ENCODE measurements around the gene TTC23. TPM values are rescaled to one million over a fixed set of nuclear protein-coding genes. Genes with fewer than 3 reads are reported as not detected.

TTC23 gene
- total RNA-seq, 4 donors from 2014 or later: 14.7 to 25.3 (median 19.3) TPM

- no peak overlapping the region for H3K27ac ChIP-seq (replicated peaks in 1 of 4)
- no peaks in the 10 kb centered on the region for H3K27me3 ChIP-seq
- no peak overlapping the region for H3K4me3 ChIP-seq
- H3K4me1 ChIP-seq: no peaks in the 10 kb centered on the region
- no peak for DNase-seq (ENCODE audit: extremely low spot score)
- TF ChIP-seq POLR2AphosphoS5 (IDR thresholded peaks at IDR 0.05): no peak
- TF ChIP-seq CTCF (IDR thresholded peaks at IDR 0.05): no peak
- no peak for TF ChIP-seq POLR2A (IDR thresholded peaks at IDR 0.05; ENCODE audit: low read depth)
- TF ChIP-seq EP300 (IDR thresholded peaks at IDR 0.05): no peak
- intact Hi-C loops (cut with DNase I): no loop called here
- no peaks in the 10 kb centered on the region for H3K9me3 ChIP-seq
- H3K36me3 ChIP-seq: peaks cover 0 to 18% (median 9%) of the 10 kb centered on the region in 4 donors
- 99% methylated on average over 2 of the region's 2 CpGs for WGBS
Measured at GRCh38 chr15:99232740-99233139, 16.6 kb downstream of the TTC23 start.

GRCh38 chr15:99230867-99231266 lies 18.5 kb downstream of the TTC23 start:
- WGBS: 95% methylated on average over 4 of the region's 4 CpGs
- TF ChIP-seq CTCF (IDR thresholded peaks at IDR 0.05): no peak
- TF ChIP-seq EP300 (IDR thresholded peaks at IDR 0.05): no peak
- no peak for TF ChIP-seq POLR2A (IDR thresholded peaks at IDR 0.05; ENCODE audit: low read depth)
- no peak for TF ChIP-seq POLR2AphosphoS5 (IDR thresholded peaks at IDR 0.05)
- intact Hi-C loops (cut with DNase I): no loop called here

GRCh38 chr15:99228120-99228770 lies 21.1 kb downstream of the TTC23 start:
- H3K27ac ChIP-seq (replicated peaks in 1 of 4): no peak overlapping the region

More at GRCh38 chr15:99230867-99231266, 18.5 kb downstream of the TTC23 start:
- Histone ChIP-seq H3K36me3 (peaks cover 0 to 32% (median 19%) of the 10 kb centered on the region in 4 donors), H3K9me3 (no peaks in the 10 kb centered on the region), H3K27ac (replicated peaks in 1 of 4) (no peak overlapping the region), H3K4me1 (no peaks in the 10 kb centered on the region), H3K4me3 (no peak overlapping the region), H3K27me3 (no peaks in the 10 kb centered on the region)
- no peak for DNase-seq (ENCODE audit: extremely low spot score)

GRCh38 chr15:99226802-99227201 lies 22.6 kb downstream of the TTC23 start:
- Histone ChIP-seq H3K4me3 (no peak overlapping the region), H3K27ac (replicated peaks in 1 of 4) (no peak overlapping the region), H3K4me1 (no peaks in the 10 kb centered on the region), H3K27me3 (no peaks in the 10 kb centered on the region), H3K36me3 (peaks cover 3 to 66% (median 51%) of the 10 kb centered on the region in 4 donors), H3K9me3 (no peaks in the 10 kb centered on the region)
- 60% methylated on average over 3 of the region's 3 CpGs for WGBS
- no peak for TF ChIP-seq EP300 (IDR thresholded peaks at IDR 0.05)
- no peak for TF ChIP-seq CTCF (IDR thresholded peaks at IDR 0.05)
- TF ChIP-seq POLR2A (IDR thresholded peaks at IDR 0.05; ENCODE audit: low read depth): no peak
- TF ChIP-seq POLR2AphosphoS5 (IDR thresholded peaks at IDR 0.05): no peak
- DNase-seq (ENCODE audit: extremely low spot score): no peak
- intact Hi-C loops (cut with DNase I): no loop called here

More at GRCh38 chr15:99228120-99228770, 21.1 kb downstream of the TTC23 start:
- Histone ChIP-seq H3K27me3 (no peaks in the 10 kb centered on the region), H3K9me3 (no peaks in the 10 kb centered on the region), H3K4me3 (no peak overlapping the region), H3K4me1 (no peaks in the 10 kb centered on the region), H3K36me3 (peaks cover 3 to 53% (median 40%) of the 10 kb centered on the region in 4 donors)
- no peak for DNase-seq (ENCODE audit: extremely low spot score)
- no peak for TF ChIP-seq POLR2AphosphoS5 (IDR thresholded peaks at IDR 0.05)
- TF ChIP-seq EP300 (IDR thresholded peaks at IDR 0.05): no peak
- TF ChIP-seq POLR2A (IDR thresholded peaks at IDR 0.05; ENCODE audit: low read depth): no peak
- TF ChIP-seq CTCF (IDR thresholded peaks at IDR 0.05): no peak
- WGBS: 97% methylated on average over 3 of the region's 3 CpGs
- intact Hi-C loops (cut with DNase I): no loop called here
